ENCODE data around the gene COMMD9.

COMMD9 gene

GRCh38 chr11:36300650-36301049 lies 11.4 kb upstream of the COMMD9 start:
- POLR2A ChIA-PET, result no interaction called here
- no peaks in the 10 kb centered on the region for H3K4me1 ChIP-seq (ENCODE audit: control insufficient read depth, insufficient read depth, low read length)
- CTCF ChIA-PET, result interaction anchor here (0.6 to 14.2 kb wide), 3 partner anchors 8 to 243 kb away, joined by 3 to 247 read pairs (median 7); no protein-coding TSS in a partner anchor

More at GRCh38 chr11:36300650-36301049, 11.4 kb upstream of the COMMD9 start:
- H3K36me3 ChIP-seq (ENCODE audit: control insufficient read depth in 2 of 2, insufficient read depth in 1 of 2, low read length in 2 of 2), result no peaks in the 10 kb centered on the region
- TF ChIP-seq ZNF544 (tag by site-specific recombination; IDR thresholded peaks at IDR 0.05) (no peak), ZNF423 (tag by site-specific recombination; IDR thresholded peaks at IDR 0.05) (no peak), REST (tag by site-specific recombination; IDR thresholded peaks at IDR 0.05) (no peak), MYNN (tag by site-specific recombination; IDR thresholded peaks at IDR 0.05; ENCODE audit: borderline replicate concordance) (no peak), ZNF776 (tag by site-specific recombination; IDR thresholded peaks at IDR 0.05; ENCODE audit: borderline replicate concordance) (no peak), ZBTB26 (tag by site-specific recombination; optimal IDR thresholded peaks at IDR 0.05) (no peak), ZBTB1 (tag by site-specific recombination; IDR thresholded peaks at IDR 0.05) (no peak), ZNF645 (tag by site-specific recombination; IDR thresholded peaks at IDR 0.05) (no peak), ZNF335 (tag by site-specific recombination; conservative IDR thresholded peaks at IDR 0.05) (no peak), ZSCAN18 (tag by site-specific recombination; IDR thresholded peaks at IDR 0.05) (no peak), ZNF585B (tag by site-specific recombination; IDR thresholded peaks at IDR 0.05) (no peak), ZNF138 (tag by site-specific recombination; IDR thresholded peaks at IDR 0.05; ENCODE audit: borderline replicate concordance) (no peak), ZNF202 (tag by site-specific recombination; IDR thresholded peaks at IDR 0.05; ENCODE audit: borderline replicate concordance) (no peak), ZNF561 (tag by site-specific recombination; IDR thresholded peaks at IDR 0.05; ENCODE audit: borderline replicate concordance) (no peak), PRDM10 (tag by site-specific recombination; IDR thresholded peaks at IDR 0.05) (no peak), ZNF677 (tag by site-specific recombination; IDR thresholded peaks at IDR 0.05) (no peak)
- no peak overlapping the region for H3K4me3 ChIP-seq (ENCODE audit: low read depth, low read length)
- H3K27ac ChIP-seq (ENCODE audit: extremely low read depth, low read depth, low read length), result no peak overlapping the region
- no peaks in the 10 kb centered on the region for H3K9me3 ChIP-seq (ENCODE audit: control insufficient read depth, insufficient read depth, low read depth, low read length)
